Fibroblast of lung (primary cell): ENCODE results near the gene MIA2. TPM values are rescaled to one million over a fixed set of nuclear protein-coding genes. Genes with fewer than 3 reads are reported as not detected.

Experiments
- DNase-seq, 2 donors: peaks; one replicate each; pipeline versions ENCODE4 v3.0.0 to v3.0.0-alpha.2; 2010; ENCODE audit warnings: low read depth in 2 of 2
- H2AFZ ChIP-seq: 2 replicates; pipeline ENCODE4 v1.5.1; 2012; ENCODE audit warnings: low read length, control low read depth, inconsistent platforms
- H3K27ac ChIP-seq: 2 replicates; pipeline ENCODE4 v1.5.1; 2011; ENCODE audit warnings: low read length, control low read depth; ENCODE audit not compliant: insufficient read depth
- H3K27me3 ChIP-seq: 2 replicates; pipeline ENCODE4 v1.5.1; 2011; ENCODE audit warnings: mild to moderate bottlenecking, low read length; ENCODE audit not compliant: control insufficient read depth, insufficient read depth
- H3K36me3 ChIP-seq: 2 replicates; pipeline ENCODE4 v1.5.1; 2011; ENCODE audit warnings: low read length; ENCODE audit not compliant: control insufficient read depth, insufficient read depth
- H3K4me1 ChIP-seq: 2 replicates; pipeline ENCODE4 v1.5.1; 2011; ENCODE audit warnings: low read length; ENCODE audit not compliant: control insufficient read depth, insufficient read depth; ENCODE audit errors: extremely low read depth
- H3K4me2 ChIP-seq: 2 replicates; pipeline ENCODE4 v1.5.1; 2011; ENCODE audit warnings: low read length, control low read depth; ENCODE audit not compliant: insufficient read depth; ENCODE audit errors: extremely low read depth
- H3K4me3 ChIP-seq, 4 experiments: fragments of 200-600 bp in 1 of 4; sonication (generic) in 1 of 4; replicated peaks in 1 of 4; 2 replicates each; pipeline ENCODE4 v1.5.1; 2011 to 2016; ENCODE audit warnings: low read length in 4 of 4, low read depth in 3 of 4, mild to moderate bottlenecking in 3 of 4, control low read depth in 2 of 4, inconsistent platforms in 1 of 4, mixed read lengths in 1 of 4; ENCODE audit not compliant: insufficient read depth in 1 of 4; ENCODE audit errors: control extremely low read depth in 1 of 4
- H3K79me2 ChIP-seq: 2 replicates; pipeline ENCODE4 v1.5.1; 2012; ENCODE audit warnings: mild to moderate bottlenecking, low read length, inconsistent platforms; ENCODE audit not compliant: control insufficient read depth, insufficient read depth
- H3K9ac ChIP-seq: 2 replicates; pipeline ENCODE4 v1.5.1; 2011; ENCODE audit warnings: mild to moderate bottlenecking, low read length, control low read depth; ENCODE audit not compliant: insufficient read depth
- H3K9me3 ChIP-seq: 2 replicates; pipeline ENCODE4 v1.5.1; 2012; ENCODE audit warnings: low read depth, low read length; ENCODE audit not compliant: control insufficient read depth, insufficient read depth
- H4K20me1 ChIP-seq: 2 replicates; pipeline ENCODE4 v1.5.1; 2011; ENCODE audit warnings: low read length; ENCODE audit not compliant: control insufficient read depth, insufficient read depth; ENCODE audit errors: extremely low read depth
- CTCF ChIP-seq, 2 donors: IDR thresholded peaks in 1 of 2; conservative IDR thresholded peaks in 1 of 2; 1 replicate in 1 of 2; 2 replicates in 1 of 2; pipeline ENCODE4 v1.5.1; 2011 to 2012; ENCODE audit warnings: low read length in 2 of 2, control low read depth in 1 of 2, inconsistent platforms in 1 of 2, low read depth in 1 of 2, mild to moderate bottlenecking in 1 of 2
- EZH2 ChIP-seq: IDR thresholded peaks from 2 replicates; pipeline ENCODE4 v1.5.1; 2012; ENCODE audit warnings: low read length, control low read depth, mild to moderate bottlenecking; ENCODE audit errors: missing control alignments
- polyA plus RNA-seq, 2 donors: library from polyadenylated mRNA; depleted of rRNA in 1 of 2; stranded (reverse) in 1 of 2; unstranded in 1 of 2; fragments of >200 nt; gene quantifications; 2 replicates each; pipeline ENCODE4 v1.2.1, GENCODE V29; 2011 to 2012; ENCODE audit warnings: missing spikeins in 1 of 2
- total RNA-seq: library from RNA; depleted of rRNA; stranded (reverse); fragments of >200 nt; gene quantifications from 2 replicates; pipeline ENCODE4 v1.2.1, GENCODE V29; 2014

MIA2 gene
- total and polyA plus RNA-seq, 2 donors (not counting 1 experiment from before 2014, with no cell fraction given) = 9.7 to 15.0 TPM

GRCh38 chr14:39367387-39367751, 133.7 kb downstream of the MIA2 start:
- Histone ChIP-seq H3K79me2 (no peaks in the 10 kb centered on the region), H4K20me1 (no peaks in the 10 kb centered on the region), H3K36me3 (no peaks in the 10 kb centered on the region), H3K9me3 (no peaks in the 10 kb centered on the region), H3K27ac (no peak overlapping the region), H3K4me1 (no peaks in the 10 kb centered on the region), H3K4me2 (no peak overlapping the region), H3K27me3 (no peaks in the 10 kb centered on the region), H3K9ac (no peak overlapping the region), H2AFZ (no peak overlapping the region), H3K4me3 (no peak overlapping the region)
- no peak for DNase-seq
- TF ChIP-seq CTCF (conservative IDR thresholded peaks at IDR 0.05 in 1 of 2, IDR thresholded peaks at IDR 0.05 in 1 of 2; ENCODE audit: low read depth in 1 of 2, low read length in 2 of 2) (no peak), EZH2 (no peak)

- Histone ChIP-seq H4K20me1 (no peaks in the 10 kb centered on the region), H3K4me1 (no peaks in the 10 kb centered on the region), H3K79me2 (no peaks in the 10 kb centered on the region), H3K4me2 (no peak overlapping the region), H3K9me3 (no peaks in the 10 kb centered on the region), H2AFZ (no peak overlapping the region), H3K4me3 (no peak overlapping the region), H3K27me3 (no peaks in the 10 kb centered on the region), H3K27ac (no peak overlapping the region), H3K36me3 (no peaks in the 10 kb centered on the region), H3K9ac (no peak overlapping the region)
- peak; percentile 68 to 80 for DNase-seq
- TF ChIP-seq CTCF (conservative IDR thresholded peaks at IDR 0.05 in 1 of 2, IDR thresholded peaks at IDR 0.05 in 1 of 2; ENCODE audit: low read depth in 1 of 2, low read length in 2 of 2) (peak; percentile 59 to 61), EZH2 (no peak)
Measured at GRCh38 chr14:39368261-39368959, 134.7 kb downstream of the MIA2 start.

- Histone ChIP-seq H3K79me2 (no peaks in the 10 kb centered on the region), H3K9ac (no peak overlapping the region), H3K4me2 (no peak overlapping the region), H4K20me1 (no peaks in the 10 kb centered on the region), H3K9me3 (no peaks in the 10 kb centered on the region), H3K27ac (no peak overlapping the region), H3K4me3 (no peak overlapping the region), H3K27me3 (no peaks in the 10 kb centered on the region), H2AFZ (no peak overlapping the region), H3K4me1 (no peaks in the 10 kb centered on the region), H3K36me3 (no peaks in the 10 kb centered on the region)
- DNase-seq = no peak
- TF ChIP-seq CTCF (conservative IDR thresholded peaks at IDR 0.05 in 1 of 2, IDR thresholded peaks at IDR 0.05 in 1 of 2; ENCODE audit: low read depth in 1 of 2, low read length in 2 of 2) = no peak
- TF ChIP-seq EZH2 = no peak
Measured at GRCh38 chr14:39369029-39369428, 135.3 kb downstream of the MIA2 start.
